Measurements from ENCODE around the gene ALKBH7. TPM values are rescaled to one million over a fixed set of nuclear protein-coding genes. Genes with fewer than 3 reads are reported as not detected.
"Not testable (repeated sequence)": the region's sequence is repeated elsewhere in the genome, so short reads cannot be mapped to it uniquely, and the experiment has no call there.

The ALKBH7 gene
- total and polyA plus RNA-seq, 2 donors from 2014 or later, result 70.3 to 175 TPM

DNA sequence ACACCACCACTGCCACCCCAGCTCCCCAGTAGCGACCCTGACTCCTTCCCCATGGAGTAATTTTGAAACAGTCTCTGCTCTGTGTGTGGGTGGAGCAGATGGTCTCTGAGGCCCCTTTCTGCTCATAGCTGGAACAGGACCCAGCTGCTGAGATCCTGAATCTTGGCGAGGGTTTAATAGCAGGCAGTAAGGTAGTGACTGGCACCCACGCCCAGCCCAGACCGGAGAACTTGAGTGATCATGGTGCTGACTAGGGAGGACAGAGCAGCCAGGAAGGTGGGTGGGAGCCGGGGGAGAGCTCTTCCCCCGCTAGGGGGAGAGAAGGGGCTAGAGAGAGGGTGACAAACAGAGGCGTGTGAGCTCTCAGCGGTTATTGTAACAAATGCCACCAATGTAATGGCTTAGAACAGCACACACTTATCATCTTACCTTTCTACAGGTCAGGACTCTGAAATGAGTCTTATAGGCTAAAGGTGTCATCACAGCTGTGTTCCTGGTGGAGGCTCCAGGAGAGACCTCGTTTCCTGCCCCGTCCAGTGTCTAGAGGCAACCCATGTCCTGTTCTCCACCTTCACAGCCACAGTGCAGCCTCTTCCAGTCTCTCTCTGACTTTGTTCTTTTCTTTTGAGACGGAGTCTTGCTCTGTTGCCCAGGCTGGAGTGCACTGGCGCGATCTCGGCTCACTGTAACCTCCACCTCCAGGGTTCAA is 31.9 kb upstream of the ALKBH7 start:
- Histone ChIP-seq H3K9me3 (ENCODE audit: control insufficient read depth in 2 of 3, insufficient read depth in 1 of 3, low read length in 3 of 3) (no peaks in the 10 kb centered on the region), H3K27me3 (ENCODE audit: control insufficient read depth, insufficient read depth, low read length) (no peaks in the 10 kb centered on the region), H3K4me1 (ENCODE audit: control insufficient read depth in 2 of 3, insufficient read depth in 2 of 3, low read depth in 1 of 3, low read length in 3 of 3) (no peaks in the 10 kb centered on the region), H3K4me3 (ENCODE audit: low read length in 3 of 3) (no peak overlapping the region), H3K27ac (ENCODE audit: low read depth in 2 of 2, low read length in 2 of 2) (no peak overlapping the region), H3K36me3 (ENCODE audit: control insufficient read depth in 2 of 3, insufficient read depth in 3 of 3, low read length in 3 of 3) (no peaks in the 10 kb centered on the region), H3K9ac (ENCODE audit: low read length in 3 of 3) (no peak overlapping the region)
- TF ChIP-seq, protein P1, sequence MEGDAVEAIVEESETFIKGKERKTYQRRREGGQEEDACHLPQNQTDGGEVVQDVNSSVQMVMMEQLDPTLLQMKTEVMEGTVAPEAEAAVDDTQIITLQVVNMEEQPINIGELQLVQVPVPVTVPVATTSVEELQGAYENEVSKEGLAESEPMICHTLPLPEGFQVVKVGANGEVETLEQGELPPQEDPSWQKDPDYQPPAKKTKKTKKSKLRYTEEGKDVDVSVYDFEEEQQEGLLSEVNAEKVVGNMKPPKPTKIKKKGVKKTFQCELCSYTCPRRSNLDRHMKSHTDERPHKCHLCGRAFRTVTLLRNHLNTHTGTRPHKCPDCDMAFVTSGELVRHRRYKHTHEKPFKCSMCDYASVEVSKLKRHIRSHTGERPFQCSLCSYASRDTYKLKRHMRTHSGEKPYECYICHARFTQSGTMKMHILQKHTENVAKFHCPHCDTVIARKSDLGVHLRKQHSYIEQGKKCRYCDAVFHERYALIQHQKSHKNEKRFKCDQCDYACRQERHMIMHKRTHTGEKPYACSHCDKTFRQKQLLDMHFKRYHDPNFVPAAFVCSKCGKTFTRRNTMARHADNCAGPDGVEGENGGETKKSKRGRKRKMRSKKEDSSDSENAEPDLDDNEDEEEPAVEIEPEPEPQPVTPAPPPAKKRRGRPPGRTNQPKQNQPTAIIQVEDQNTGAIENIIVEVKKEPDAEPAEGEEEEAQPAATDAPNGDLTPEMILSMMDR (IDR thresholded peaks at IDR 0.05; ENCODE audit: borderline replicate concordance, extremely low read depth, insufficient read depth), result no peak
- FAIRE-seq, result no peak
- intact Hi-C loops (cut with DNase I), result no loop called here
- DNase-seq, result peak in 2 of 5 donors; percentile 24 to 36

DNA sequence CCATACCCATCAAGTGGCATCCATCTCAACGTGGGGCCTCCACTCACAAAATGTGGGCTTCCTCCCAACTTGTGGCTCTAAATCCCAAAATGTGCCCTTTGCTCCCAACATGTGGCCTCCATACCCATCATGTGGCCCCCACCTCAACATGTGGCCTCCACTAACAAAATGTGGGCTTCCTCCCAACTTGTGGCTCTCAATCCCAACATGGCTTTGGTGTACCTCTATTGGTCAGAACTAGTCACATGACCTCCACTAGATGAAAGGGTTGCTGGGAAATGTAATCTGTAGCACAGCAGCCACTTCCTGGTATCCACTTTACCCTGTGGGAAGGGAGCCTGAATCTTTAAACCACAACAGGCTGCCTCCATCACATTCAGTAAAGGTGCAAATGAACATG is 29.1 kb upstream of the ALKBH7 start:
- Histone ChIP-seq H3K36me3 (ENCODE audit: control insufficient read depth in 2 of 3, insufficient read depth in 3 of 3, low read length in 3 of 3) (no peaks in the 10 kb centered on the region), H3K4me3 (ENCODE audit: low read length in 3 of 3) (no peak overlapping the region), H3K9me3 (ENCODE audit: control insufficient read depth in 2 of 3, insufficient read depth in 1 of 3, low read length in 3 of 3) (no peaks in the 10 kb centered on the region), H3K4me1 (ENCODE audit: control insufficient read depth in 2 of 3, insufficient read depth in 2 of 3, low read depth in 1 of 3, low read length in 3 of 3) (no peaks in the 10 kb centered on the region), H3K9ac (ENCODE audit: low read length in 3 of 3) (no peak overlapping the region), H3K27me3 (ENCODE audit: control insufficient read depth, insufficient read depth, low read length) (no peaks in the 10 kb centered on the region), H3K27ac (ENCODE audit: low read depth in 2 of 2, low read length in 2 of 2) (no peak overlapping the region)
- FAIRE-seq, result no peak
- intact Hi-C loops (cut with DNase I), result no loop called here
- DNase-seq, result no peak
- TF ChIP-seq, protein P1 (IDR thresholded peaks at IDR 0.05; ENCODE audit: borderline replicate concordance, extremely low read depth, insufficient read depth), result no peak

DNA sequence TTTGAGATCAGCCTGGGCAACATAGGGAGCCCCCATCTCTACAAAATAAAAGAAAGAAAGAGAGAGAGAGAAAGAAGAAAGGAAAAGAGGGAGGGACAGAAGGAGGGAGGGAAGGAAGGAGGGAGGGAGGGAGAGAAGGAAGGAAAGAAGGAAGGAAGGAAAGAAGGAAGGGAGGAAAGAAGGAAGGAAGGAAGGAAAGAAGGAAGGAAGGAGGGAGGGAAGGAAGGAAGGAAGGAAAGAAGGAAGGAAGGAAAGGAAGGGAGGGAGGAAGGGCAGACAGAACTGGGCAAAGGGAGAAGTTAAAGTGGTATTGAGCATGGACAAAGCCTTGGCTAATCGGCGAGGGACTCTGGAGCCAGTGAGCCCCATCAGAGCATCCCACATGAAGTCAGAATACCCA is 23.3 kb upstream of the ALKBH7 start:
- FAIRE-seq; H3K27ac ChIP-seq (ENCODE audit: low read depth in 2 of 2, low read length in 2 of 2); H3K4me3 ChIP-seq (ENCODE audit: low read length in 3 of 3); H3K4me1 ChIP-seq (ENCODE audit: control insufficient read depth in 2 of 3, insufficient read depth in 2 of 3, low read depth in 1 of 3, low read length in 3 of 3); H3K9ac ChIP-seq (ENCODE audit: low read length in 3 of 3); H3K36me3 ChIP-seq (ENCODE audit: control insufficient read depth in 2 of 3, insufficient read depth in 3 of 3, low read length in 3 of 3); H3K27me3 ChIP-seq (ENCODE audit: control insufficient read depth, insufficient read depth, low read length); H3K9me3 ChIP-seq (ENCODE audit: control insufficient read depth in 2 of 3, insufficient read depth in 1 of 3, low read length in 3 of 3); intact Hi-C loops (cut with DNase I); DNase-seq: not testable (repeated sequence)

DNA sequence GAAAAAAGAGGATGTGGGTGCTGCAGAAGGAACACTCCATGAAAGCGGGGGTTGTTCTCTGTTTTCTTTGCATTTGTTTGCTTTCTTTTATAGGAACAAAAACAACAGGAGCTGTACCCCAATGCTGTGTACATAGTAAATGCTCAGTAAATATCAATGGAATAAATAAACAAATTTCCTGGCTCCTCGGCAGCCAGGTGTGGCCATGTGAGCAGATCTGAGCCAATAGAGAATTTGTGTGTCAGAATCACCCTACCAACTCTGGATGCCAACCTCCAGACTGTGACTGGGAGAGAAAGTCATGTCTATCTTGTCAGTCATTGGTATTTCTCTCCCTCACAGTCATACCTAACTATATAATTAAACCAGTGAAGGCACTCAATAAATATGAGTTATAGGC is 21.9 kb upstream of the ALKBH7 start:
- Histone ChIP-seq H3K9ac (ENCODE audit: low read length in 3 of 3) (no peak overlapping the region), H3K36me3 (ENCODE audit: control insufficient read depth in 2 of 3, insufficient read depth in 3 of 3, low read length in 3 of 3) (no peaks in the 10 kb centered on the region), H3K9me3 (ENCODE audit: control insufficient read depth in 2 of 3, insufficient read depth in 1 of 3, low read length in 3 of 3) (no peaks in the 10 kb centered on the region), H3K4me1 (ENCODE audit: control insufficient read depth in 2 of 3, insufficient read depth in 2 of 3, low read depth in 1 of 3, low read length in 3 of 3) (no peaks in the 10 kb centered on the region), H3K27ac (ENCODE audit: low read depth in 2 of 2, low read length in 2 of 2) (no peak overlapping the region), H3K27me3 (ENCODE audit: control insufficient read depth, insufficient read depth, low read length) (no peaks in the 10 kb centered on the region), H3K4me3 (ENCODE audit: low read length in 3 of 3) (no peak overlapping the region)
- TF ChIP-seq, protein P1 (IDR thresholded peaks at IDR 0.05; ENCODE audit: borderline replicate concordance, extremely low read depth, insufficient read depth), result no peak
- no peak for FAIRE-seq
- DNase-seq, result no peak
- intact Hi-C loops (cut with DNase I), result no loop called here

Measured in kidney (tissue), 14 donors.